Cardiac fibroblast (primary cell): ENCODE data around the gene NUCKS1.

Source experiments
- DNase-seq, 2 donors: peaks; one replicate each; pipeline versions ENCODE4 v3.0.0 to v3.0.0-alpha.2; 2010; ENCODE audit warnings: low read depth in 2 of 2
- H3K4me3 ChIP-seq, 2 donors: replicated peaks in 1 of 2; 1 replicate in 1 of 2; 2 replicates in 1 of 2; pipeline ENCODE4 v1.5.1; 2011; ENCODE audit warnings: low read depth in 2 of 2, low read length in 2 of 2, mild to moderate bottlenecking in 2 of 2, moderate library complexity in 1 of 2
- CTCF ChIP-seq: IDR thresholded peaks from one replicate; pipeline ENCODE4 v1.5.1; 2011; ENCODE audit warnings: low read depth, mild to moderate bottlenecking, low read length, inconsistent platforms

NUCKS1 gene

GRCh38 chr1:205672395-205672889 is 77.5 kb downstream of the NUCKS1 start:
- no peak for DNase-seq
- TF ChIP-seq CTCF, result no peak
- no peak overlapping the region for H3K4me3 ChIP-seq

- TF ChIP-seq CTCF, result no peak
- no peak for DNase-seq
- H3K4me3 ChIP-seq, result no peak overlapping the region
Observed at GRCh38 chr1:205670611-205671430, 79.2 kb downstream of the NUCKS1 start.

- no peak for DNase-seq
- TF ChIP-seq CTCF, result no peak
- no peak overlapping the region for H3K4me3 ChIP-seq
Observed at GRCh38 chr1:205670150-205670446, 79.9 kb downstream of the NUCKS1 start.

- no peak for TF ChIP-seq CTCF
- no peak overlapping the region for H3K4me3 ChIP-seq
Observed at GRCh38 chr1:205669341-205670149, 80.4 kb downstream of the NUCKS1 start.

GRCh38 chr1:205668951-205669340 is 81.0 kb downstream of the NUCKS1 start:
- TF ChIP-seq CTCF, result no peak
- no peak for DNase-seq
- no peak overlapping the region for H3K4me3 ChIP-seq

More at GRCh38 chr1:205669341-205670149, 80.4 kb downstream of the NUCKS1 start:
- DNase-seq, result no peak

GRCh38 chr1:205667909-205668643 is 81.9 kb downstream of the NUCKS1 start:
- DNase-seq, result no peak

More at GRCh38 chr1:205667909-205668643, 81.9 kb downstream of the NUCKS1 start:
- no peak overlapping the region for H3K4me3 ChIP-seq
- no peak for TF ChIP-seq CTCF
